Panc1 (cell line): ENCODE measurements around the gene SHISAL1.

ENCODE experiments used
- POLR2AphosphoS5 ChIP-seq: IDR thresholded peaks from 2 replicates; pipeline ENCODE4 v1.6.1; 2012; ENCODE audit warnings: mild to moderate bottlenecking, low read depth, low read length, moderate library complexity
- TF ChIP-seq, protein P1 (sequence below): fragments of 450-650 bp; IDR thresholded peaks from 2 replicates; pipeline ENCODE4 v1.5.1; 2017; ENCODE audit warnings: mild to moderate bottlenecking
- TF ChIP-seq, protein P2 (sequence below), 2 experiments: IDR thresholded peaks; 2 replicates each; pipeline ENCODE4 v1.6.1; 2011 to 2012; ENCODE audit warnings: low read depth in 2 of 2, control low read depth in 1 of 2, low read length in 1 of 2, mild to moderate bottlenecking in 1 of 2, moderate library complexity in 1 of 2; ENCODE audit not compliant: insufficient read depth in 1 of 2

DNA sequence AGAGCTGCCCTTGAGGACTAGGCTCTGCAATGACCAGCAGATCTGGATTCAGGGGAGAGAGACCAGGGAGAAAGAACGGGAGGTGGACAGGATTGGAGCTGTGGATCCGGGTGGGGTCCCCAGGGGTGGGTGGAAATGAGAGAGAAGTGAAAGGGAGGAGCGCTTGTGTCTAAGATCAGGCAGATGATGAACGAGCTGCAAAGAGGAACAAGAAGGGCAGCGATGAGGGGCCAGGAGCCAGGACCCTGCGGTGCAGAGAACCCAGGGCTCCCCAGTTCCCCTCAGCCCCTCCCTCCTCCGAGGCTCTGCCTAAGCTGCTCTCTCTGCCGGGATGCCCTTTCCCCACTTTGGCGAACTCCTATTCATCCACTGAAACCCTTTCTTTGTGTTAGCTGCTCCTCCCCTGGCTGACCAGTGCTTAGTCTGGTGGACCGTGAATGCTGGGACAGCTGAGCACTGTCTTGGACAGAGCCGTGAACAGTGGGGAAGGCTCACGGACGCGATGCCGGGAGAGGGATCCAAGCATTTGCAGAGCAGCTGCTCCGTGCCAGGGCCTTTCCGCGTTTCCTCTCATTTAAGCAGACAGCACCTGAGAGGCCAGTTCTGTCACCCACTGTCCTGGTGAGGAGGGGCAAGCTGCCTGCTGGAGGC is 35.9 kb downstream of the SHISAL1 start:
- TF ChIP-seq, protein P1, sequence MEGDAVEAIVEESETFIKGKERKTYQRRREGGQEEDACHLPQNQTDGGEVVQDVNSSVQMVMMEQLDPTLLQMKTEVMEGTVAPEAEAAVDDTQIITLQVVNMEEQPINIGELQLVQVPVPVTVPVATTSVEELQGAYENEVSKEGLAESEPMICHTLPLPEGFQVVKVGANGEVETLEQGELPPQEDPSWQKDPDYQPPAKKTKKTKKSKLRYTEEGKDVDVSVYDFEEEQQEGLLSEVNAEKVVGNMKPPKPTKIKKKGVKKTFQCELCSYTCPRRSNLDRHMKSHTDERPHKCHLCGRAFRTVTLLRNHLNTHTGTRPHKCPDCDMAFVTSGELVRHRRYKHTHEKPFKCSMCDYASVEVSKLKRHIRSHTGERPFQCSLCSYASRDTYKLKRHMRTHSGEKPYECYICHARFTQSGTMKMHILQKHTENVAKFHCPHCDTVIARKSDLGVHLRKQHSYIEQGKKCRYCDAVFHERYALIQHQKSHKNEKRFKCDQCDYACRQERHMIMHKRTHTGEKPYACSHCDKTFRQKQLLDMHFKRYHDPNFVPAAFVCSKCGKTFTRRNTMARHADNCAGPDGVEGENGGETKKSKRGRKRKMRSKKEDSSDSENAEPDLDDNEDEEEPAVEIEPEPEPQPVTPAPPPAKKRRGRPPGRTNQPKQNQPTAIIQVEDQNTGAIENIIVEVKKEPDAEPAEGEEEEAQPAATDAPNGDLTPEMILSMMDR = no peak
- no peak for TF ChIP-seq POLR2AphosphoS5
- TF ChIP-seq, protein P2, sequence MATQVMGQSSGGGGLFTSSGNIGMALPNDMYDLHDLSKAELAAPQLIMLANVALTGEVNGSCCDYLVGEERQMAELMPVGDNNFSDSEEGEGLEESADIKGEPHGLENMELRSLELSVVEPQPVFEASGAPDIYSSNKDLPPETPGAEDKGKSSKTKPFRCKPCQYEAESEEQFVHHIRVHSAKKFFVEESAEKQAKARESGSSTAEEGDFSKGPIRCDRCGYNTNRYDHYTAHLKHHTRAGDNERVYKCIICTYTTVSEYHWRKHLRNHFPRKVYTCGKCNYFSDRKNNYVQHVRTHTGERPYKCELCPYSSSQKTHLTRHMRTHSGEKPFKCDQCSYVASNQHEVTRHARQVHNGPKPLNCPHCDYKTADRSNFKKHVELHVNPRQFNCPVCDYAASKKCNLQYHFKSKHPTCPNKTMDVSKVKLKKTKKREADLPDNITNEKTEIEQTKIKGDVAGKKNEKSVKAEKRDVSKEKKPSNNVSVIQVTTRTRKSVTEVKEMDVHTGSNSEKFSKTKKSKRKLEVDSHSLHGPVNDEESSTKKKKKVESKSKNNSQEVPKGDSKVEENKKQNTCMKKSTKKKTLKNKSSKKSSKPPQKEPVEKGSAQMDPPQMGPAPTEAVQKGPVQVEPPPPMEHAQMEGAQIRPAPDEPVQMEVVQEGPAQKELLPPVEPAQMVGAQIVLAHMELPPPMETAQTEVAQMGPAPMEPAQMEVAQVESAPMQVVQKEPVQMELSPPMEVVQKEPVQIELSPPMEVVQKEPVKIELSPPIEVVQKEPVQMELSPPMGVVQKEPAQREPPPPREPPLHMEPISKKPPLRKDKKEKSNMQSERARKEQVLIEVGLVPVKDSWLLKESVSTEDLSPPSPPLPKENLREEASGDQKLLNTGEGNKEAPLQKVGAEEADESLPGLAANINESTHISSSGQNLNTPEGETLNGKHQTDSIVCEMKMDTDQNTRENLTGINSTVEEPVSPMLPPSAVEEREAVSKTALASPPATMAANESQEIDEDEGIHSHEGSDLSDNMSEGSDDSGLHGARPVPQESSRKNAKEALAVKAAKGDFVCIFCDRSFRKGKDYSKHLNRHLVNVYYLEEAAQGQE (IDR thresholded peaks at IDR 0.05; ENCODE audit: insufficient read depth in 1 of 2, low read depth in 2 of 2, low read length in 1 of 2) = no peak
